Uterus (tissue), 4 donors: ENCODE results near the gene SYCP2L. TPM values are rescaled to one million over a fixed set of nuclear protein-coding genes. Genes with fewer than 3 reads are reported as not detected.
"Not testable (repeated sequence)": the region's sequence is repeated elsewhere in the genome, so short reads cannot be mapped to it uniquely, and the experiment has no call there.

ENCODE experiments used
- DNase-seq, 2 donors: peaks; one replicate each; pipeline ENCODE4 v3.0.0-alpha.2; 2019 to 2020
- H3K27ac ChIP-seq, 2 donors: fragments of 200-600 bp; sonication (generic); 1 replicate in 1 of 2; 2 replicates in 1 of 2; pipeline ENCODE4 v1.5.1; 2016 to 2018
- H3K27me3 ChIP-seq, 2 donors: fragments of 200-600 bp; sonication (generic); one replicate each; pipeline ENCODE4 v1.5.1; 2018 to 2019; ENCODE audit warnings: control low read depth in 1 of 2
- H3K36me3 ChIP-seq, 2 donors: fragments of 200-600 bp; sonication (generic); one replicate each; pipeline ENCODE4 v1.5.1; 2019; ENCODE audit warnings: control low read depth in 1 of 2
- H3K4me1 ChIP-seq, 2 donors: fragments of 200-600 bp; sonication (generic); one replicate each; pipeline ENCODE4 v1.5.1; 2018 to 2019; ENCODE audit warnings: control low read depth in 1 of 2
- H3K4me3 ChIP-seq, 2 donors: fragments of 200-600 bp; sonication (generic); 1 replicate in 1 of 2; 2 replicates in 1 of 2; pipeline ENCODE4 v1.5.1; 2018 to 2019; ENCODE audit warnings: mild to moderate bottlenecking in 1 of 2
- H3K9me3 ChIP-seq, 2 donors: fragments of 200-600 bp; sonication (generic); one replicate each; pipeline ENCODE4 v1.5.1; 2019; ENCODE audit warnings: control low read depth in 1 of 2
- CTCF ChIP-seq, 4 experiments: fragments of 200-600 bp in 2 of 4; fragments of 450-650 bp in 2 of 4; sonication (generic) in 2 of 4; IDR thresholded peaks; one replicate each; pipeline ENCODE4 v1.5.1; 2016 to 2019; ENCODE audit warnings: antibody characterized with exemption in 4 of 4, mild to moderate bottlenecking in 2 of 4, moderate library complexity in 1 of 4
- POLR2A ChIP-seq, 2 donors: fragments of 450-650 bp; IDR thresholded peaks; one replicate each; pipeline ENCODE4 v1.6.1; 2016; ENCODE audit warnings: antibody characterized with exemption in 2 of 2, mild to moderate bottlenecking in 1 of 2, moderate library complexity in 1 of 2
- intact Hi-C: fragments of 100-400 bp; cut with DNase I; formaldehyde crosslinking; loops from one replicate; pipeline ENCODE4 v1.15.1; 2023; ENCODE audit warnings: low total_unique reads
- total RNA-seq, 4 donors: library from RNA; depleted of rRNA in 3 of 4; stranded (reverse); fragments of >200 nt in 3 of 4; gene quantifications; one replicate each; pipeline versions ENCODE4 v1.1.0 to v1.2.4, GENCODE V29; 2014 to 2023
- donor health status: DM: yes; HTN: yes; CAD: no.

The SYCP2L gene
- total RNA-seq, 4 donors from 2014 or later, result under 0.01 to 4.9 (median 3.5) TPM; not detected in 1

DNA sequence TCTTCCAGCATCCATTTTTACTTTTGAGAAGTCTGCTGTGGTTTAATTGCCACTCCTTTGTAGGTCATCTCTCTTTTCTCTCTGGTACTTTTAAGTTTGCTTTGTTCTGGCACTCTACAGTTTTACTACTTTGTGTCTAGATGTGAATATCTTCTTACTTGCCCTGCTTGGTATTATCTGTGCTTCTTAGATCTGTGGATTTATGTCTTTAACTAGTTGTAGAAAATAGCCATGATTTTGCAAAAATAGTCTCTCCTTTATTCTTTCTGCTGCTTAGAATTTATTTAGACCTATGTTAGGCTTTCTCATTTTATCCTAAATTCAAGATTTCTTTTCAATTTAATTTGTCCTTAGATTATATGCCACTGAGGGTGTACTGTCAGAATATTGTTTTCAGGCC is 43.3 kb upstream of the SYCP2L start:
- TF ChIP-seq POLR2A (IDR thresholded peaks at IDR 0.05) (no peak), CTCF (IDR thresholded peaks at IDR 0.05) (no peak)
- no peaks in the 10 kb centered on the region for H3K36me3 ChIP-seq
- no peak overlapping the region for H3K4me3 ChIP-seq
- no peaks in the 10 kb centered on the region for H3K9me3 ChIP-seq
- intact Hi-C loops, result no loop called here
- no peak for DNase-seq
- H3K27me3 ChIP-seq, result no peaks in the 10 kb centered on the region
- H3K4me1 ChIP-seq, result no peaks in the 10 kb centered on the region
- H3K27ac ChIP-seq, result no peak overlapping the region

- intact Hi-C loops, result no loop called here
- TF ChIP-seq CTCF (IDR thresholded peaks at IDR 0.05) (no peak), POLR2A (IDR thresholded peaks at IDR 0.05) (no peak)
- Histone ChIP-seq H3K9me3 (no peaks in the 10 kb centered on the region), H3K4me3 (no peak overlapping the region), H3K4me1 (no peaks in the 10 kb centered on the region), H3K36me3 (no peaks in the 10 kb centered on the region), H3K27ac (no peak overlapping the region), H3K27me3 (no peaks in the 10 kb centered on the region)
- no peak for DNase-seq
Measured at GRCh38 chr6:10847684-10848083, 39.2 kb upstream of the SYCP2L start.

DNA sequence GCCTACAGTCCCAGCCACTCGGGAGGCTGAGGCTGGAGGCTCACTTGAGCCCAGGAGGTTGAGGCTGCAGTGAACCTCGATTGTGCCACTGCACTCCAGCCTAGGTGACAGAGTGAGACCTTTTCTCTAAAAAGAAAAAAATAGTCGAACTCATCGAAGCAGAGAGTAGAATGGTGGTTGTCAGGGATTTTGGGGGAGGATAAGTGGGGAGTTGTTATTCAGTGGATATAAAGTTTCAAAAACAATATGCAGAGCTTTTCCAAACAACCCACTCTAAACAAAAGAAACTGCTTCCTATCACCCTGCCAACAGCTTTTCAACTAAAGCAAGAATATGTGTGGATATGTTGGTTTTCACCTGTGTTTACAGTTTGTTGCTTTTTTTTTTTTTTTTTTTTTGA is 37.0 kb upstream of the SYCP2L start:
- Histone ChIP-seq H3K9me3 (peaks cover 0 to 7% of the 10 kb centered on the region in 2 donors), H3K36me3 (no peaks in the 10 kb centered on the region), H3K27me3 (no peaks in the 10 kb centered on the region), H3K4me3 (no peak overlapping the region), H3K27ac (no peak overlapping the region), H3K4me1 (no peaks in the 10 kb centered on the region)
- intact Hi-C loops, result no loop called here
- TF ChIP-seq POLR2A (IDR thresholded peaks at IDR 0.05) (no peak), CTCF (IDR thresholded peaks at IDR 0.05) (no peak)
- no peak for DNase-seq

DNA sequence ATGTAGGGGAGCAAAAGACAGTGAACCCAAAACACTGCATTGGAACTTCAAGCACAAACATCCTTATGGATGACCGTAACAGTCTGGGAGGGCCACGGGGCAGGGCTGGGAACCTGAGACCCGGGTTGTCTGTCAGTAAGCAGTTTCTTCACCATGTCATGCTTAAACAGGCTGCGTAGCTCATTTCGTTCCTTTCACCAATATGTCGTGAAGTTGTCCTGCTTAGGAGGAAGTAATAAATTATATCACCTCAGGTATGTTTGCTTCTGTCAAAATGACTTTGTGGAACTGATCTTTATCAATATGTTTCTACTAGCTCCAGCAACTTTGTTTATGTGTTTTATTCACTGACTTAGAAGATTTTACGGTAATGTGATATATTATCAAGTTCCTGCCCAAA is 36.1 kb upstream of the SYCP2L start:
- Histone ChIP-seq H3K27ac (no peak overlapping the region), H3K36me3 (no peaks in the 10 kb centered on the region), H3K4me1 (no peaks in the 10 kb centered on the region), H3K9me3 (peaks cover 0 to 7% of the 10 kb centered on the region in 2 donors), H3K27me3 (no peaks in the 10 kb centered on the region), H3K4me3 (no peak overlapping the region)
- intact Hi-C loops, result no loop called here
- no peak for TF ChIP-seq CTCF (IDR thresholded peaks at IDR 0.05)
- no peak for TF ChIP-seq POLR2A (IDR thresholded peaks at IDR 0.05)
- DNase-seq, result no peak

DNA sequence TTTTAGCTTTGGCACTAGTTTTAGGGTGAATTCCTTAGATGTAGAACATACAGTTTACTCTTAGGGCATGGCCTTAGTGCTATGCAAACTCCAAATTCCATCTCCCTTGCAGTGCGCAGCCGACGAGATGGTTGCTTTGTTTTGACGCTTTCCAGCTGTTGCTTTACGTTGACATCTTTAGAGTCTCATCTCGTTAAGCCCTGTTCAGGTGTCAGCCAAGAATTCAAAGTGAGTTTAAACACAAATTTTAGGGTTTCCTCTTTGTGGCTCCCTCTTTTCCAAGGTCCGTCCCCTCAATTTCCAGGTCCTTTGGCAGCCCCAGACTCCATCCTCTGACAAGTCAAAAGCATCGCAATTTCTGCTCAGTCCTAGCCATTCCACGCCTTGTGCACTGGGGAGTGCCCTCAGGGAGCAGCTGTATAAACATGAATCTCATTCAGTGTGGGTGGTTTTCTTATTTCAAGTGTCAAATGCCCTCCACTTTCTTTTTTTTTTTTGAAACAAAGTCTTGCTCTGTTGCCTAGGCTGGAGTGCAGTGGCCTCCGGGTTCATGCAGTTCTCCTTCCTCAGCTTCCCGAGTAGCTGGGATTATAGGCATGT is 34.4 kb upstream of the SYCP2L start:
- no peak overlapping the region for H3K4me3 ChIP-seq
- no peaks in the 10 kb centered on the region for H3K4me1 ChIP-seq
- H3K27ac ChIP-seq, result no peak overlapping the region
- H3K36me3 ChIP-seq, result no peaks in the 10 kb centered on the region
- H3K27me3 ChIP-seq, result no peaks in the 10 kb centered on the region
- no peak for TF ChIP-seq POLR2A (IDR thresholded peaks at IDR 0.05)
- TF ChIP-seq CTCF (IDR thresholded peaks at IDR 0.05), result no peak
- DNase-seq, result no peak
- intact Hi-C loops, result no loop called here
- H3K9me3 ChIP-seq, result peaks cover 0 to 7% of the 10 kb centered on the region in 2 donors

GRCh38 chr6:10853849-10854300 is 33.0 kb upstream of the SYCP2L start:
- DNase-seq, H3K27me3 ChIP-seq, H3K4me3 ChIP-seq, intact Hi-C loops, H3K9me3 ChIP-seq, H3K36me3 ChIP-seq, H3K4me1 ChIP-seq, H3K27ac ChIP-seq: not testable (repeated sequence)
